ENCODE measurements around the gene NANOGP8. TPM values are rescaled to one million over a fixed set of nuclear protein-coding genes. Genes with fewer than 3 reads are reported as not detected.

Gene NANOGP8
- polyA plus RNA-seq, 3 donors: not detected

Other genes with a start within 250 kb of the NANOGP8 start
- gene AQR, start 115.6 kb downstream of the NANOGP8 start, polyA plus RNA-seq: 10 to 100 TPM in 1 of 3 donors, 1 to 10 TPM in 2; 4.5 to 13.3 (median 8.3) TPM
- gene ZNF770, start 97.0 kb downstream of the NANOGP8 start, polyA plus RNA-seq: 10 to 100 TPM in 1 of 3 donors, 1 to 10 TPM in 2; 6.2 to 10.5 (median 9.4) TPM